CD4-positive, alpha-beta T cell treated with Interleukin-12 subunit alpha and Interleukin-12 subunit beta, for 1 hour (primary cell): ENCODE data around the gene TLCD4.
A peak's percentile ranks its signal among the peaks of the same experiment; 100 is the strongest.
"Not testable (repeated sequence)": the region's sequence is repeated elsewhere in the genome, so short reads cannot be mapped to it uniquely, and the experiment has no call there.

Experiments used
- DNase-seq: peaks from one replicate; pipeline ENCODE4 v3.0.0-alpha.2; 2020

TLCD4 gene

DNA sequence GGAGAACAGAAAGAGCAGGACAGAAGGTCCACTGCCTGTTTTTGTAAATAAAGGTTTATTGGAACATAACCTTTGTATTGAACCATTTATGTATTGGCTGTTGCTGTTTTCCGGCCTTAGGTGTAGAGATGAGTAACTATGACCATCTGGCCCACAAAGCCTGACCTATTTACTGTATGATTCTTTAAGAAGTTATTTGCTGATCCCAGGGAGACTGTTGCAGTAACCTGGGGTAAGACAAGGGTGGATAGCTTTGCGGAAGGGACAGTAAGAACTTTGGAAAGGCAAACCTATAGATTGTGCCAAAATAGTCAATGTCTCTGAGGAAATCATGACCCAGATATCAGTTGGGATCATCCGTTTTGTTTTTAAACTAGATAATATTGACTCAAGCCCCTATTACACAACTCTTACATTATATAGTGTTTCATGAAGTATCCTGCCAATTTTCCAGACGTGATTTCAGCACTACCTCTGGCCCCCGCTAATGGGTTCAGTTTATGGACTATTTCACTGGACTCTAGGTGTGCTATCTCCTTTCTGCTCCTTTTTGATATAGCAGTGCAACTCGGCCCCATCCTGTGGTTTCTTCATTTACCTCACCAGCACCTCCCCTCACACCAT is 20.8 kb upstream of the TLCD4 start:
- DNase-seq, result no peak

DNA sequence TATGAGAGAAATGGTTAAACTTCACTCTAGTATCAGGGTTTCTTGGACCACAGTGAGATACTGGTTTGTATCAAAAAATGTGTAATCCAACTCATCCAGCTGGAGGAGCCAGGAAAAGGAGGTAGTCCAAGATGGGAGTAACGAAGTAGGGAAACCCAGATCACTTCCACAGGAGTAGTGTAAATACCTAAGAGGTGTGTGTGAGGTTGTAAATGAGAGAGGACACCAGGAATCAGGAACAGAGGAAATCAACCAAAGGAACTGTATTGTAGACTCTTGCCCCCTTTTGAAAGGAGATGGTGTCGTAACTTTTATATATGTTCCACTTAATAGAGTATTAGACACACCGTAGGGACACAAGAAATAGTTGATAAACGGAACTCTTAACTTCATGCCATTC is 19.7 kb upstream of the TLCD4 start:
- DNase-seq, result no peak

DNA sequence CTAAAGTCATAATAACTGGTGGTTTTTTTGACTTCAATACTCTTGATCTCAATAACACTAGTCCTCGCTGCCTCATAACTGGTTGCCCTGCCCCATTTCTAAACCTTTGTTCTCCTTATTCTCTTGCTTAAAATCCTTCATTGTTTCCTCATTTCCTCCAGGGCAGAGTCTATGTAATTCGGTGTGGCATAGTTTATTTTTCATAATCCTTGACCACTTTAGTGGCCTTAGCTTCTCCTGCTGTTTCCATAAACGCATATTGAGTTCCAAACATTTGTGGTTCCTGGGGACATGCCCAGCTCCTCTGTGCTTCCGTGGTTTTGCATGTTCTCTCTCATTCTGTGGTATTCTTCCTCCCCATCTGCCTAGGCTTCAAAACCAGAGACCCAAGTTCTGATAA is 19.0 kb upstream of the TLCD4 start:
- no peak for DNase-seq

DNA sequence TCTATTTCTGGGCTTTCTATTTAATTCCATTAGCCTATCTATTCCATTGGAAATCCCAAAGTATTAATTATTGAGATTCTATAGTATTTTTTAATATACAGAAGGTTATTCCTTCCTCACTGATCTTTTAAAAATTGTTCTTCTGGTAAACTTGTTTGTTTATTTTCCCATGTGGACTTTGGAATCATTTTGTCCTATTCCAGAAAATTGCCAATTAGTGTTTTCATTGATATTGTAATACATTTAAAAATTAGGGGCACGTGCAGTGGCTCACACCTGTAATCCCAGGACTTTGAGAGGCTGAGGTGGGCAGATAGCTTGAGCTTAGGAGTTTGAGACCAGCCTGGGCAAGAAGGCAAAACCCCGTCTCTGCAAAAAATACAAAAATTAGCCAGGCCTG is 8.4 kb upstream of the TLCD4 start:
- no peak for DNase-seq

DNA sequence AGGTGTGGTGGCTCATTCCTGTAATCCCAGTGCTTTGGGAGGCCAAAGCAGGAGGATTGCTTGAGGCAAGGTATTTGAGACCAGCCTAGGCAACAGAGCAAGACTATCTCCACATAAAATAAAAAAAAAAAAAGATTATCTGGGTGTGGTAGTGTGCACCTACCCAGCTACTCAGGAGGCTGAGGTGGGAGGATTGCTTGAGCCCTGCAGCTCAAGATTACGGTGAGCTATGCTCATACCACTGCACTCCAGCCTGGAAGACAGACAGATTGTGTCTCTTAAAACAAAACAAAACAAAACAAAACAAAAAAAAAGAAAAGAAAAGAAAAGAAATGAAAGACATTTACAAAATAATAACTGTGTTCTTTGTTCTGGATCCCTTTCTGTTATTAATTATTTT is 6.1 kb upstream of the TLCD4 start:
- no peak for DNase-seq

DNA sequence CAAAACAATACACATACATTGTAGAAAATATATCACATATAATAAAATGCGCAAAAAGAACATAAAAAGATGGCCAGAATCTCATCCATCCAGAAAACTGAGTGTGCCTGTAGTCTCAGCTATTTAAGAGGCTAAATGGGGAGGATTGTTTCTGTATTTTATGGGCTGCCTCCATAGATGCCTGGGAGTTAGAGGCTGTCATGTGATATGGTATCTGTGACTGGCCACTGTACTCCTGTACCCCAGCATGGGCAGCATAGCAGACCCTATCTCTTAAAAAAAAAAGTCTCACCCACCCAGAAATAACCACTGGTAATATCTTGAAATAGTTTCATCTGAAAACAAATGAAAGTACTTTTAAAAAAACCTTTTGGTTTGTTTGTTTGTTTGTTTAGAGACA is 3.5 kb upstream of the TLCD4 start:
- DNase-seq, result no peak

DNA sequence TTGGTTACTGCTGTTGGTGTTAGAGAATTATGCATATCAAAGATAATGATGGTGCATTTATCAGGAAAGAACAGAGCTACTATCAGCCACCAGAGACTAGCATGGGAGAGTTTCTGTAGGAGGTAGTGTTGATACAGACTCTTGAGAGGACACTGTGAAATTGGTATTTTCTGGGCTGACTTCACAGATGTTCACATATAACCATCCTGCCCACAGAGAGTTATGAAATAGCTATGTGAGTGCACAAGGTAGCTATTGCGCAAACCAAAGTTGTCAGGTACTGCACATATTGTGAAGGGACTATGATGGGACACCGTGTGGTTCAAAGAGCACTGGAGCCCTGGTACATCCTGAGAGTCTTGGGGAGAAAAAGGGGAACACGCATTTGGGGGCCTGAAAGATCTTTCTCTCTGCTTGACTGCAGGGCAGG is 1.4 kb upstream of the TLCD4 start:
- DNase-seq, result no peak

DNA sequence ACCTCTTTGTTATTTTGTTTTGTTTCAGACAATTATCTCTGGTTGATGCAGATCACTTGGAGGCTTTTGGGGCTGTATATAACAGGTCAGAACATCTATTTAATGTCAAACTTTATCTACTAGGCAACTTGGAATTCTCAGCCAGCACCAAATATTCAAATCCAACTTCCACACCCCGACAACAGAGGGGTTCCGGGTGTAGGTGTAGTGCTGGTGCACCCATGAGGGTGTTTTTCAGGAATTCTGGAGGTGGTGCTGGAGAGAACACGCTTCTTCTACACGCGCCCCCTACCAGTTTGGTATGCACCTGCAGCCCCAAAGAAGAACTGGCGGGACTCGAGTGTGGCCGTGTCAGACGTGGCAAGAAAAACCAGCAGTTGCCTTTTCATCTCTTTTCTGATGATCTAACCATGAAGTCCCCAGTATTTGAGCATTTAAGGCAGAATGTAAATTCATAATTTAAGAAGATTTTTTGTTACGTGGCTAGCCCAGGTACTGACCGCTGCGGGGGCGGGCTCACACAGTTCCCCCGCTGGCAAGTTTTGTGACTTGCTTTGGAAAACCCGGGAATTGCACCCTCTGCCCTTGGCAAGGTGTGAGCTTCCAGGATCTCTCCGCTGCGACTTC is 462 bp upstream of the TLCD4 start:
- DNase-seq, result peak; percentile 49

DNA sequence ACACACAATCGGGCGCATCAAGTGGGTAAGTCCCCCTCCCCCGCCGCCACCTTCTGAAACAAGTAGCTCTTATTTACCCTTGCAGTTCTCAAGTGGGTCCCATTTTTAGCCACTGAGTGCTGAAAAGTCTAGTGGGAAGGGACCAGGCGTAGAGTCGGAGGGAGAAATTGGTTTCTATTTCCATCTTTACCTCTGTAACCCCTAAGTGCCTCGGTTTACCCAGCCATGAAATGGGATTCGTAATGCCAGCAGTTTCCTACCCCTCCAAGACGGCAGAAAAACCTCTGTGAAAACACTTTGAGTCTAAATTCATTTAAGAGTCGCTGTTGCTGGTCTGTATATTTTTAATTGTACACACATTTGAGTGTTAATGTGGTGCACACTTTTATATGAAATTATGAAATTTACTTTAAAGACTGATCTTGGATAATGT is 928 bp downstream of the TLCD4 start:
- no peak for DNase-seq

DNA sequence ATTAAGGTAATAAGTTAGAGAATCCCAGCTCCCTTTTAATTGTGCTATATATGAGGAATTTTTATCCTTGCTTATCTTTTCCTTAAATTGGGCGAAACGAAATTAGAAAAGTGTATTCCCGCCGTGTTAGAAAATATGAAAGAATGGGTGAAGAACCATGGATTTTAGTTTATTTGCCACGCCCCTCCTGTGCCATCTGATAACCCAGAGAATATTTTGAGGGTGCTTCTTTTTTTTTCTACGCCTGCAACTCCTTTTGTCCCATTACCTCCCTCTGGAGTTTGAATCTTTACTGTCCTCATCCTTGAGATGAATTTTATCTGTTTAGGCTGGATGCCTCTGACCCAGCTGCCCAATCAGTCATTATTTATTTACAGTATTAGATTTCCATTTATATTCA is 1.6 kb downstream of the TLCD4 start:
- no peak for DNase-seq

DNA sequence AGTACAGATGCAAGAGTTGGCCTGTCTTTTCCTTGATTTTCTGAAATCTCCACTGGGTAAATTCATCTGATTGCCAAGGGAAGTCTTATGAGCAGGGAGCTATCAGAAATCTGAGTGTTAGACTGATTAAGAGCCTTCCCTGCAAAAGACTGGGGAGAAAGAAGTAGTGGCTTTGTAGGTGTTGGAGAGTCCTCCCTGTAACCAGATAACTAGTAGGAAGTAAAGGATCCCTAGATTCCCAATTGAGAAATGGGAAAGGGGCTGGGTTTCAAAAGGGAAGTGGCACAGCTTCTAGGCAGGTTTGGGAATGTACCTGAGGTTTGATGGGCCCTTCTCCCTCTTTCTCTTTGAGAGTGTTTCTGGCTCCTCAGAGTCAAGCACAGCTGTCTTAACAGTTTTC is 2.1 kb downstream of the TLCD4 start:
- no peak for DNase-seq

DNA sequence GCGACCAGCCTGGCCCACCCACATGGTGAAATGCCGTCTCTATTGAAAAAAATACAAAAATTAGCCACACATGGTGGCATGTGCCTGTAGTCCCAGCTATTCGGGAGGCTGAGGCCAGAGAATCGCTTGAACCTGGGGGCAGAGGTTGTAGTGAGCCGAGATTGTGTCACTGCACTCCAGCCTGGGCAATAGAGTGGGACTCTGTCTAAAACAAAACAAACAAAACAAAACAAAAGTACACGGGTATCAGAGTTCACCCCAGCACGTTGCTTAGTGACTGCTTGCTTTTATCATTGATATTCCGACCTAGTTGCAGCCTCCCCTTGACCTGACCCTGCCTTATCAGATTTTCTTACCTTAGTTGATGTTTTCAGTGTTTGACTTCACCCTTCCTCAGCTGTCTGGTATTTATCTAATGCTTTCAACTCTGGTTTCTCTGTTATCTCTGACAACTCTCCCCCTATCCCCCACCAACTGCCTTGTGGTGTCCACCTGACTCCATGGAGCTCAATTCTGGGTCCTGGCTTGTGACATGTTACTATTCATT is 5.1 kb downstream of the TLCD4 start:
- DNase-seq, result no peak

DNA sequence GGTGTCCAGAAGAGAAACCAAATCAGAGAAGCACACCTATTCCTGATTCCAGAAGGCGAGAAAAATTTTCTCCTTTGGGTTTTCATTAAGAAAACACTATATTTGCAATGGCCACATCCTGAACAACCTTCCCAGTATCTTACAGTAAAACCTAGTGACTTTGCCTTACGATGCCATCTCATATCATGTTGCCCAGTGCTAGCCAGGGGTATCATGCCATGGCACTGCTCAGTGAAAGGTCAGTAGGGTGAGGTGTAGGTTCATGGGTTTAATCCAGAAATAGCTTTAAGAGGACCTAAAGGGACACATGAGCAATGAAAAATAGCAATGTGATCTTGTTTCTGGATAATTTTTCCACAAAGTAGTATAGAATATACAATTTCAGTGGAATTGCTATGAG is 7.2 kb downstream of the TLCD4 start:
- DNase-seq, result no peak

DNA sequence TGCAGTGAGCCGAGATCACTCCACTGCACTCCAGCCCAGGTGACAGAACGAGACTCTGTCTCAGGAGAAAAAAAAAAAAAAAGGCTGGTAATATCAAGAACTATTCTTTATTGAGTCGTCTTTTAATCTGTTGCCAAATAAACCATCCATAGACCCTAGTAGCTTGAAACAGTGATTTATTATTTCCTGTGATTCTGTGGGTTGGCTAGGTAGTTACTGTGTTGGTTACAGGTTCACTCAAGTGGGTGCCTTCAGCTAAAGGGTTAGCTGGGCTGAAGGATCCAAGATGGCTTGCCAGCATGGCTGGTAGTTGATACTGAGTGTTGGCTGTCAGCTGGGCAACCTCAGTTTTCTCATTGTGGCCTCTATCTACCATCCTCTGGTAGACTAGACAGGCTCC is 9.2 kb downstream of the TLCD4 start:
- no peak for DNase-seq

DNA sequence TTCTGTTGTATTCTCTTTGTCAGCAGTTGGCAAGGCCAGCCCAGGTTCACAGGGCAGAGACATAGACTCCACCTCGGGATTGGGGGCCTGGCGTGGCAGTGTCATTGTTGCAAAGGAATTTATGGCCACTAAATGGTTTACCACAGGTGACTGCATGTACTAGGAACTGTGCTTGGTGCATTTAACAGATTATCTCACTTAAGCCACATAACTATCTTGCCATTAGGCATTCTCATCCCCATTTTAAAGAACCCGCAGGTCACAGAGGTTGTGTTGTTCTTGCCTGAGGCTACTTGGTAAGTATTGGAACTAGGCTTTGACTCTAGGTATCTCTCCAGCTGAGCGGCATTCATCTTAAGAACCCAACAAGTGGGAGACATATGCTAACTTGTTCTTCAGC is 9.7 kb downstream of the TLCD4 start:
- no peak for DNase-seq

DNA sequence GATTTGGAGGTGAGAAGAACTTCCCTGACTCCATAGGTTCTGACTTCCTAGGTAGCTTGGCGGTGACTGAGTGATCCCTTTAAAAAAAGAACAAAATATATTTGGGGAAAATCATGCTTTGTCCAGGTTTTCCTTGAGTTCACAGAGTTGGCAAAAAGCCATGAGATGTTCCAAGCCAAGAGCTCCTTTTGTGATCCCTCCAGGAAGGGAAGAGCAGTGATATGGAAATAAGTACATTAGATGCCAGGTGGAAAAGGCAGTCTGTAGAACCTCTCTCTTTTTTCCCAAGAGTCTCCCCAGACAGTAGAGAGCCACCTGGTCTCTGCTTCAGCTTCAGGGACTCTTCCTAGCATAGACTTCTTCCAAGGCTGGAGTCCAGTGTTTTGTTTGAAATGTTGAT is 10.2 kb downstream of the TLCD4 start:
- DNase-seq, result no peak

DNA sequence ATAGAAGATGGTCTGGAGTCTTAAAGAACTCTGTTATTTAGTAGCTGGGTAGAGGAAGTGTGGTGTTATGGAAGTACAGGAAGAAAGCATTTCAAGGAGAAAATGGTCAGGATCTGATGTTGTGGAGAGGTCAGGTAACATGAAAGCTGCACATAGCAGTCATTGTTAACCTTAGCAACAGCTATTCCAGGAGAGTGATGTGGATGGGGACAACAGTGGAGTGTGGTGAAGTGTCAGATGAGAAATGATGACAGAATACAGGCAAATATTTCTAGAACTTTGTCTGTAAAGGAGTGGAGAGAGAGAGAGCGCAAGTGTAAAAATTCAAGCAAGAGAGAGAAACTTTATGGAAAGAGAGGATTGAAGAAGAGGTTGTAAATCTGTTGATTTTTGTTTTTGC is 15.6 kb downstream of the TLCD4 start:
- DNase-seq, result no peak

DNA sequence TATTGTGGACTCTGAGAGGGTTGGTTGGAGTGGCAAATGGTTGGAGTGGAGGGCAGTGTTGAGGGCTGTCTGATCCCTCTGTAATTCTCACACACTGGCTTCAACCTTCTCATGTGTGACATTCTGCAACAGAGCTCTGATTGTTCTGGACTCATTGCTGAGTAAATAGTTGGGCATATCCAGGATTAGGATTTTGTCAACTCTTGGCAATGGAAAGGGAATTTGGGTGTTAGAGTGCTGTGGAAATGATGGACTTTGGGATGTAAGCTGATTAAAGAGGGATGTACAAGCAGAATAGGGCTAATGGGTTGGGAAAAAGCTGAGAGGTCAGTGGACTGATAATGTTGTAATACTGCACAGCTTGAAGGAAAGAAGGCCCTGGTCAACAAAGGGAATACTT is 16.5 kb downstream of the TLCD4 start:
- DNase-seq, result no peak

DNA sequence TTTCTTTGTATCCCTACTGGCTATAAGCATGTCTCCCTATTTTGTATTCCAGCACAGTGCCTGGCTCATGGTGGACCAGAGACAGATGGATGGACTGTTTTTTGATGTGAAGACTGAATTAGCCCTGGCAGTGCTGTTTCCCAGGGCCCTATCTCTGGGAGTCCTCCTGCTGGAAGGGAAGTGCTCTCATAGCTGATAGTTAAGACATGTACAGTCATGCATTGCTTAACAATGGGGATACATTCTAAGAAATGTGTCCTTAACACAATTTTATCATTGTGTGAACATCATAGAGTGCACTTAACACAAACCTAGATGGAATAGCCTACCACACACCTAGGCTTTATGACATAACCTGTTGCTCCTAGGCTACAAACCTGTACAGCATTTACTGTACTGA is 21.1 kb downstream of the TLCD4 start:
- DNase-seq, result no peak

DNA sequence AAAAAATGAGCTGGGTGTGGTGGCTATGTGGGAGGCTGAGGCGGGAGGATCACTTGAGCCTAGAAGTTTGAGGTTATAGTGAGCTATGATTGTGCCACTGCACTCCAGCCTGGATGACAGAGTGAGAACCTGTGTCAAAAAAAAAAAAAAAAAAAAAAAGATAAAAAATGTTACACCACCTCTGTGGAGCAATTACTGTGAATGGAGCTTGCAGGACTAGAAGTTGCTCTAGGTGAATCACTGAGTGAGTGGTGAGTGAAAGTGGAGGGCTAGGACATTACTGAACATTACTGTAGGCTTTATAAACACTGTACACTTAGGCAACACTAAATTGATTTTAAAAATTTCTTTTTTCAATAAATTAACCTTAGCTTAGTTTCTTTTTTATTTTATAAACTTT is 21.9 kb downstream of the TLCD4 start:
- no peak for DNase-seq

DNA sequence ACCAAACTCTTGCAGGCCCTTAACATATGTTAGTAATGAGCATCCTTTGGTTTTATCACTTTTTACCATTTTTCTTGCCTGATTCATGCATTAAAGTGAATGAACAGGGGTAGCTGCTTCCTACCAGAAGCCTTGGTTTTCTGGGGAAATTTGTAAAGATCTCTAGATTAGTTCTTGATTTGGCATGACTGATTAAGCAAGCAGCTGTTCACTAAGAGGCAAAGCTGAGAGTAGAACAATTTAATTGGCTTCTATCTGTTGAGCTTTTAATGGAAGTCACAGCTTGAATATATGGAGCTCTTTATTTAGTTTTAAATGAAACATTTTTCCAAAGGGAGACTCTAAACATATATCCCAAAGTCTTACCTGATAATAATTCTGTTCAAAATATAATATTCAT is 23.6 kb downstream of the TLCD4 start:
- DNase-seq, result no peak

DNA sequence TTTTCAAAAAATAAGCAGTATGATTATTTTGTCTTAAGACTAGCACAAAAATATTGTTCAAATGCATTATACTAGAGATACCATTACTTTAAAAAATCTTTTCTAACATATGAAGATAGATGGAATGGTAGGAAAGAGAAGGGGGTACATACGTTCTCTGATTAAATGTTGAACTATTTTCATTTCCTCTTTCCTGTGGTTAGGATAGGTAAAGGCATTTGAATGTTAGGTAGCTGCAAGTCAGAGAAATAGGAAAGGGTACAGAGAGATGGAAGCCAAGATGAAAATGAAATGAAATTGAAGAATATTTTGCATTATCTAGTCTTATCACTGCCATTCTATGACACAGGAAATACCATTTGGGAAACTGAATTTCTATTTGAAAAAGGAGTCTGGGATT is 28.3 kb downstream of the TLCD4 start:
- no peak for DNase-seq

DNA sequence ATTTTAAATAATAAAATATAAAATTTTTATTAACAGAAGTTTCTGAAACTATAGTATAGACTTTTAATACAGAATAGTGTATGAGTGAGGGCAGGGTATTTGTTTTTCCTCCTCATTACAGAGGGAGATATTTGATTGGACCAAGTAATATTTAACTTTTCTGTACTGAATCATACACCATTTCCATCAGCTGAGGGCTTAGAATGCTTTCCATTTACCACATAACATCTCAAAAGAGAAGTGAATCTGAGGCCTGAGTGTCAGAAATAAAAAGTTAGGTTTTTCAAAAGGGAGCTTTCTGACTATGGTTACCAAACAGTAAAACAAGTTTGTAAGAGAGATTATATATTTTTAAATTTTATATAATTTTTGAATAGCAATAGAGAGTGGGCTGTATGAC is 29.5 kb downstream of the TLCD4 start:
- DNase-seq, result no peak

DNA sequence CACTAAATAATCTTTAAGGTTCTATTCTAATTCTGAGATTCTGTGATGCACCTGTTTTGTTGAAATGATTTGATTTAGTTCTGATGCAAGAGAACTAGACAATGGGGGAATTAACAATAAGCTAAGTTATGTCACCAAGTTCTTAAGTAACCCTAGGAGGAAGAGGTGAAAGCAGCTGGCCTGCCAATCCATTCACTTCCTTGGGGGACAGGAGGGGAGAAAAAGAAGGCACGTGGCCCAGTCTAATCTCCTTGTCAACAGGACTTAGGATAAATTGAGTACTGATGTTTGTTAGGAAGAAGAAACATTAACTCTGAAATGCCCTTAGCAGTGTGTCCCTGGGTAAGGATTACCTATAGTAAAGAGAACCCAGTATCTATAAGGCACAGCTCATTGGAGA is 36.9 kb downstream of the TLCD4 start:
- DNase-seq, result no peak

DNA sequence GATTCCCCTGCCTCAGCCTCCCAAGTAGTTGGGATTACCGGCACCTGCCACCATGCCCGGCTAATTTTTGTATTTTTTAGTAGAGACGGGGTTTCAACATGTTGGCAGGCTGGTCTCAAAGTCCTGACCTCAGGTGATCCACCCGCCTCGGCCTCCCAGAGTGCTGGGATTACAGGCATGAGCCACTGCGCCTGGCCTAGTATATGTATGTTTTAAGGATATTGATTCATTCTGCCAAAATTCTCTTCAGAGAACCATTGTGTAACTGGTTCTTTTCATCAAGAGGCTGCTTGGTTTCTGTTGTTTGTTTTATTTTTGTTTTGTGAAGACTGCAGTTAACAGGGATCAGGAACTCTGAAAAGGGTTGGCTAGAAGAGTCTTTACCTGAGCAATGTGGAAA is 48.4 kb downstream of the TLCD4 start:
- DNase-seq, result not testable (repeated sequence)
